WI38 (cell line): ENCODE measurements around the gene ZNF613.

Experiments used
- H3K4me3 ChIP-seq: 2 replicates; pipeline ENCODE4 v1.5.1; 2011; ENCODE audit warnings: low read depth, mild to moderate bottlenecking, control low read depth, low read length
- TF ChIP-seq, protein P1 (sequence below): IDR thresholded peaks from 2 replicates; pipeline ENCODE4 v1.5.1; 2012; ENCODE audit warnings: low read depth, mild to moderate bottlenecking, control low read depth, low read length

Gene ZNF613

DNA sequence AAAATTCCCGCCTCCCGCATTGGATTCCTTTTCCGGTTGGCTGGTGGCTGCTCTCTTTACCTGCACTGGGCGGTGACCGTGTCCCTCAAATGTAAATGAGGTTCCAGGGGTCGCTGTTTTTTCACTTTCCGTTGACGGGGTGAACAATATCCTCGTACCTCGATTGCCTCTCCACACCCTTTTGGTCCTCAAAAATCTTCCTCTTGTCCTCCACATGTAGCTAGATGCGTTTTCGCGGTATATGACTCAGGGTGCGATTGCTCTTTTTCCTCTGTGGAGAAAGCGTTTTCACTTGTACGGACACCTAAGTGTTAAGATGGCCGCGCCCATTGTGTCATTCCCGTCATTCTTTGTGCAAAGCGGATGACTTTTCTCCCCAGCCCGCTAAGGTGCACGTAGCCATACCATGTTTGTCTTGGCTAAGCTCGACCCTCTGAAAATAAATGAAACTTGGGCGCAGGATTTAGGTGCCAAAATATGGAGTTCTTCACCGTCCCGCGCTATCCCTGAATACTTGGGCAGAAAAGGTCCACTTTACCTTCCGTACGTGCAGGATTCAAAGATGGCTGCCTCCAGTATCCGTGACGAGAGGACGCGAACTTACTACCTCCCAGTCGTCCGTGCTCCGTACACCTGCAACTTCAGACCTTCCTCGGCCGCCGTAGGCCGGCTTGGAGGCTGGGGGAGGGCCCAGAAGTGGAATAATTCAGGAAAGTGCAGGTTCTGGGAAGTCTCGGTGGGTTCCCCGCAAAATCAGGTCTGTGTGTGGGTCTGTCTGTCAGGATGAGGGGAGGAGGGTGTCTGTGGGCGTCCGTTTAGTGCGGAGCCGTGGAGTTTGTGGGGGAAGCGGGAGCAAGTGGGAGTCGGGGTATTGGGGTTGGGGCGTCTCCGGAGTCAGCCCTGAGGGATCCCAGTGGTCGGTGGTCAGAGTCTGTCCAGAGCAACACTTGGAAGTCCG, at the start of gene ZNF613:
Gene ZNF613 (plus strand): TSS at position 689 of the 958 bp plus-strand sequence. CDS start 8,749 bp downstream, outside the sequence.
- TF ChIP-seq, protein P1, sequence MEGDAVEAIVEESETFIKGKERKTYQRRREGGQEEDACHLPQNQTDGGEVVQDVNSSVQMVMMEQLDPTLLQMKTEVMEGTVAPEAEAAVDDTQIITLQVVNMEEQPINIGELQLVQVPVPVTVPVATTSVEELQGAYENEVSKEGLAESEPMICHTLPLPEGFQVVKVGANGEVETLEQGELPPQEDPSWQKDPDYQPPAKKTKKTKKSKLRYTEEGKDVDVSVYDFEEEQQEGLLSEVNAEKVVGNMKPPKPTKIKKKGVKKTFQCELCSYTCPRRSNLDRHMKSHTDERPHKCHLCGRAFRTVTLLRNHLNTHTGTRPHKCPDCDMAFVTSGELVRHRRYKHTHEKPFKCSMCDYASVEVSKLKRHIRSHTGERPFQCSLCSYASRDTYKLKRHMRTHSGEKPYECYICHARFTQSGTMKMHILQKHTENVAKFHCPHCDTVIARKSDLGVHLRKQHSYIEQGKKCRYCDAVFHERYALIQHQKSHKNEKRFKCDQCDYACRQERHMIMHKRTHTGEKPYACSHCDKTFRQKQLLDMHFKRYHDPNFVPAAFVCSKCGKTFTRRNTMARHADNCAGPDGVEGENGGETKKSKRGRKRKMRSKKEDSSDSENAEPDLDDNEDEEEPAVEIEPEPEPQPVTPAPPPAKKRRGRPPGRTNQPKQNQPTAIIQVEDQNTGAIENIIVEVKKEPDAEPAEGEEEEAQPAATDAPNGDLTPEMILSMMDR = no peak
- peak within 1 kb of the TSS; percentile 89 for H3K4me3 ChIP-seq

DNA sequence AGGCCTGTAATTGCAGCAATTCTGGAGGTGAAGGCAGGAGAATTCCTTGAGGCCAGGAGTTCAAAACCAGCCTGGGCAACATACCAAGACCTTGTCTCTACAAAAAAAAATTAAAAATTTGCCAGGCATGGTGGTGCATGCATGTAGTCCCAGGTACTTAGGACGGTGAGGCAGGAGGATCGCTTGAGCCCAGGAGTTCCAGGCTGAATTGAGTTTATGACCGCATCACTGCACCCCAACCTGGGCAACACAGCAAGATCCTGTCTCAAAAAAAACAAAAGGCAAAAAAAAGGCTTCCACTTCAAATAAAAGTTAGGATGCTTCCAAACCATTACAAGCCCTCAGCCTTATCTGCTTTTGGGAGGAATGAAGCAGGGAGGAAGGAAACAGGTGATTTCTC, 44.8 kb upstream of the ZNF613 start:
- TF ChIP-seq, protein P1 = no peak

DNA sequence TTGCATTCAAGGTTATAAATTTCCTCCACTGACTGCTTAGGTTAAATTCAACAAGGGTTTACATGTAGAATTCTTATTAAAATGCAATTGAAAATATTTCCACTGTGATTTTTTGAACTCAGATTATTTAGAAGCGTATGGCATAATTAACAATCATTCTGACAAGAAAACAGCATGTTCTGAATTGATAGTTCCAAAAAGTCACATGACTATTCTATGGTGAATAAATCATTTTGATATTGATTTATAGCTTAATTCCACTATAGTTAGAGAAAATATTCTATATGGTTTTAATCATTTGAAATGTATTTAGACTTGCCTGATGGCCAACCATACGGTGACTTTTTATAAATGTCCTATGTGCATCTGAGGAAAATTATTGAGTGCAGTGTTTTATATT, 42.6 kb upstream of the ZNF613 start:
- H3K4me3 ChIP-seq = no peak overlapping the region
- TF ChIP-seq, protein P1 = no peak

More for the DNA sequence above, 44.8 kb upstream of the ZNF613 start:
- no peak overlapping the region for H3K4me3 ChIP-seq

DNA sequence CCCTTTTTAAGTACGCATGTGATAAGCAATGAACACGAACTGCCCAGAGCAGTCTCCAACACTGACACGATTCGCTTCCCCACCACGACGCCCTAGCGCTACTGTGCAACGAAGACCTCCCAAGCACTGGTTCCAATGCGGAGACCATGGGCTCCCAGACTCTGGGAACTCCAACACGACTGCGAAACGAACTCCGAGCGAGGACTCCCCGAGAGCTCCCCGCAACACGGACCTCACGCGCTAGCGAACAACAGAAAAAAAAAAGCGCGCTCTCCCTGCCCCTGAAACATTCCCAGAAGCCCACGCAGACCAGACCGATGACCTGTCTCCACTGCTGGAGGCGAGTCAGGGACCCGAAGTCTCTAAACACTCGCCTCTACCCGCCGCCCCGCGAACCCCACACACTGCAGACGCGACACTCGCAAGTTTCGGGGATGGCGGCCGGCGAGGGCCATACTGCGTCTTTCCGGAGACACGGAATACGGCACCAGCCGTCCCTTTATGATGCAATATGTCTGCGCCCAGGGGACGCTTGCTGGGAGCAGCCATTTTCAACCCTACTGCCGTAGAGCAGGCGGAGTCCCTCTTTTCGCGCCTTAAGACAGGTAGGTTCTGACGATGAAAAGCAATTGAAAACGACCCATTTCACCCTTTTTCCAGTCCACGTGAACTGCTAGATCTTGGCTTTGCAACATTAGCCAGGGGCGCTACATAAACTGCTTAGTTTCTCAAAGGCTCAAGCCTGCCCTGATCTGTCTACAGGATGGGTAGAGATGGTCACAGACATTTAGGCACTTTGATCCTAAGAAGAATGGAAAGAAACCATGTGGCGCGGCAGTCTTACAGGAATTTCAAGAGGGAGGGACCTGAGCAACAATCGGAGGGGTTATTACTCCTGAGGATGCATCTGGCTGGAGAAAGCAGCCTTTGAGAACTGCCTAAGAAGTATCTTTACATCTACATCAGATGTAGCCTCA, 39.5 kb upstream of the ZNF613 start, which contains the start of gene ZNF577:
Gene ZNF577 (minus strand): TSS at position 430 of the 977 bp plus-strand sequence. CDS start 7,569 bp downstream, outside the sequence.
- TF ChIP-seq, protein P1 = no peak
- H3K4me3 ChIP-seq = peak within 1 kb of the TSS; percentile 76

DNA sequence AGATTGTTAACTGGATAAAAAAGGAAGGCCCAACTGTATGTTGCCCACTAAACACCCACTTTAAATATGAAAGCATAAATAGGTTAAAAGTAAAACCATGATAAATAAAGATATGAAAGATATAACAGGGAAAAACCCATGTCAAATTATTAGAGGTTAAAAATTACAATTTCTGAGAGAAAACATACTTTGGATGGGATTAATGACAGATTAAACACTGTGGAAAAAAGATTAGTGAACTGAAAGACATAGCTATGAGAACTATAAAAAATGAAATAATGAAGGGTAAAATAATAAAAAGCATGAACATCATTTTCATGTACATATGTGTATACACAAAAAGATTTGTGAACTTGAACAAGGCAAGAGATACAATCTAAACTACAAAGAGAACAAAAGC, 37.3 kb upstream of the ZNF613 start:
- TF ChIP-seq, protein P1 = no peak
- no peak overlapping the region for H3K4me3 ChIP-seq

DNA sequence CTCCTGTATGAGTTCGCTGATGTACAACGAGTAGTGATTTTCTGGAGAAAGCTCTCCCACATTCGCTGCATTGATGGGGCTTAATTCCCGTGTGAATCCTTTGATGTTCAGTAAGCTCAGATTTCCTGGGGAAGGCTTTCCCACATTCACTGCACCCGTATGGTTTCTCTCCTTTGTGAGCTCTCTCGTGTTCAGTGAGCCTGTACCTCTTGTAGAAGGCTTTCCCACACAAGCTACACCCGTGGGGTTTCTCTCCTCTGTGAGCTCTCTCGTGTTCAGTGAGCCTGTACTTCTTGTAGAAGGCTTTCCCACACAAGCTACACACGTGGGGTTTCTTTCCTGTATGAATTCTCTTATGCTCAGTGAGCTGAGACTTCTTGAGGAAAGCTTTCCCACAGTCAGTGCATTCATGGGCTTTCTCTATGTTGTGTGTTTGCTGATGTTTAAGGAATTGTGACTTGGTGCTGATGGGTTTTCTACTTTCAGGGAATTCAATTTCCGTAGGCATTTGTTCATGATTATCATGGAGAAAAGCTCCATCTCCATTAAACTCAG, 36.0 kb upstream of the ZNF613 start:
- TF ChIP-seq, protein P1 = no peak
- H3K4me3 ChIP-seq = no peak overlapping the region
